GM23338 (cell line): ENCODE data around the gene CACHD1. TPM values are rescaled to one million over a fixed set of nuclear protein-coding genes. Genes with fewer than 3 reads are reported as not detected.

Experiments
- ATAC-seq: fragments of 200-7000 bp; cut with Tn5 transposase; 3 replicates; pipeline ENCODE4 v1.9.1; 2020
- DNase-seq: peaks from one replicate; pipeline ENCODE4 v3.0.0-alpha.2; 2015; ENCODE audit warnings: low spot score
- H2AFZ ChIP-seq: fragments of 200-600 bp; sonication (generic); 2 replicates; pipeline ENCODE4 v1.8.0; 2016; ENCODE audit warnings: antibody characterized with exemption, mild to moderate bottlenecking, moderate library complexity
- H3F3A ChIP-seq: fragments of 200-600 bp; sonication (generic); replicated peaks from 2 replicates; pipeline ENCODE4 v1.8.0; 2017; ENCODE audit warnings: antibody characterized with exemption, mixed run types, low read depth
- H3K27ac ChIP-seq: fragments of 200-600 bp; sonication (generic); 2 replicates; pipeline ENCODE4 v1.6.1; 2016; ENCODE audit warnings: low read depth
- H3K27me3 ChIP-seq: fragments of 200-600 bp; sonication (generic); 2 replicates; pipeline ENCODE4 v1.8.0; 2016; ENCODE audit warnings: mild to moderate bottlenecking, mixed run types, moderate library complexity; ENCODE audit not compliant: insufficient read depth
- H3K36me3 ChIP-seq: fragments of 200-600 bp; sonication (generic); 2 replicates; pipeline ENCODE4 v1.8.0; 2016; ENCODE audit warnings: mild to moderate bottlenecking; ENCODE audit not compliant: insufficient read depth
- H3K4me1 ChIP-seq: fragments of 200-600 bp; sonication (generic); 2 replicates; pipeline ENCODE4 v1.8.0; 2016; ENCODE audit warnings: mild to moderate bottlenecking, moderate library complexity; ENCODE audit not compliant: insufficient read depth
- H3K4me2 ChIP-seq: fragments of 200-600 bp; sonication (generic); 2 replicates; pipeline ENCODE4 v1.7.1; 2017; ENCODE audit warnings: mixed run types
- H3K4me3 ChIP-seq: fragments of 200-600 bp; sonication (generic); 2 replicates; pipeline ENCODE4 v1.6.1; 2016; ENCODE audit warnings: mixed run types
- H3K79me2 ChIP-seq: fragments of 200-600 bp; sonication (generic); replicated peaks from 2 replicates; pipeline ENCODE4 v1.8.0; 2017; ENCODE audit warnings: mild to moderate bottlenecking; ENCODE audit not compliant: insufficient read depth
- H3K9me2 ChIP-seq: fragments of 200-600 bp; sonication (generic); 2 replicates; pipeline ENCODE4 v1.8.0; 2017; ENCODE audit not compliant: insufficient read depth
- H4K20me1 ChIP-seq: fragments of 200-600 bp; sonication (generic); replicated peaks from 2 replicates; pipeline ENCODE4 v1.8.0; 2017; ENCODE audit warnings: mild to moderate bottlenecking; ENCODE audit not compliant: insufficient read depth
- H3K27ac Mint-ChIP-seq: 2 replicates; pipeline ENCODE4 v1.8.0; 2020; ENCODE audit warnings: inconsistent platforms, mild to moderate bottlenecking, moderate library complexity, mixed read lengths
- H3K27me3 Mint-ChIP-seq: 3 replicates; pipeline ENCODE4 v1.8.0; 2022; ENCODE audit warnings: low read depth, mild to moderate bottlenecking, moderate library complexity, mixed read lengths, inconsistent platforms; ENCODE audit not compliant: insufficient read depth, poor library complexity
- H3K36me3 Mint-ChIP-seq: 3 replicates; pipeline ENCODE4 v1.8.0; 2021; ENCODE audit warnings: low read depth, mild to moderate bottlenecking, inconsistent platforms, moderate library complexity, mixed read lengths
- H3K4me1 Mint-ChIP-seq: 3 replicates; pipeline ENCODE4 v1.8.0; 2020; ENCODE audit warnings: mild to moderate bottlenecking, inconsistent platforms, mixed read lengths
- H3K4me3 Mint-ChIP-seq: 3 replicates; pipeline ENCODE4 v1.8.0; 2021; ENCODE audit warnings: moderate library complexity, mild to moderate bottlenecking, inconsistent platforms, mixed read lengths
- H3K9me3 Mint-ChIP-seq: 3 replicates; pipeline ENCODE4 v1.8.0; 2020; ENCODE audit warnings: moderate library complexity, mild to moderate bottlenecking, inconsistent platforms, mixed read lengths
- ETS1 ChIP-seq: IDR thresholded peaks from 2 replicates; pipeline ENCODE4 v1.6.1; 2016; ENCODE audit warnings: antibody characterized with exemption
- EZH2 ChIP-seq: fragments of 200-600 bp; sonication (generic); IDR thresholded peaks from one replicate; pipeline ENCODE4 v1.8.0; 2017; ENCODE audit warnings: antibody characterized with exemption, mild to moderate bottlenecking, low read depth; ENCODE audit not compliant: unreplicated experiment
- EZH2phosphoT487 ChIP-seq: fragments of 200-600 bp; sonication (generic); IDR thresholded peaks from one replicate; pipeline ENCODE4 v1.8.1; 2018; ENCODE audit warnings: antibody characterized with exemption; ENCODE audit not compliant: unreplicated experiment
- JUNB ChIP-seq: IDR thresholded peaks from one replicate; pipeline ENCODE4 v1.6.1; 2016; ENCODE audit warnings: antibody characterized with exemption; ENCODE audit not compliant: unreplicated experiment
- NANOG ChIP-seq: IDR thresholded peaks from 2 replicates; pipeline ENCODE4 v1.6.1; 2016; ENCODE audit warnings: antibody characterized with exemption, borderline replicate concordance
- REST ChIP-seq: IDR thresholded peaks from one replicate; pipeline ENCODE4 v1.6.1; 2018; ENCODE audit warnings: antibody characterized with exemption; ENCODE audit not compliant: unreplicated experiment
- STAT1 ChIP-seq: IDR thresholded peaks from one replicate; pipeline ENCODE4 v1.6.1; 2016; ENCODE audit warnings: antibody characterized with exemption; ENCODE audit not compliant: unreplicated experiment
- ZNF331 ChIP-seq: fragments of 250-450 bp; sonication (Bioruptor Pico); IDR thresholded peaks from 2 replicates; pipeline ENCODE4 v1.5.0; 2020; ENCODE audit warnings: low read depth, mild to moderate bottlenecking, moderate library complexity
- ZNF462 ChIP-seq: fragments of 250-450 bp; sonication (Bioruptor Pico); IDR thresholded peaks from 2 replicates; pipeline ENCODE4 v1.5.0; 2020; ENCODE audit warnings: mild to moderate bottlenecking, moderate library complexity
- polyA plus RNA-seq: library from polyadenylated mRNA; unstranded; fragments of >200 nt; fragmentation: Nextera tagmentation; extraction: Ambion mirVana; gene quantifications from 2 replicates; pipeline ENCODE4 v1.2.1, GENCODE V29; 2016
- total RNA-seq: library from RNA; depleted of rRNA; stranded (reverse); fragments of >200 nt; shearing (Covaris generic); gene quantifications from 2 replicates; pipeline ENCODE4 v1.2.3, GENCODE V29; 2014

The CACHD1 gene
- total and polyA plus RNA-seq, 2 experiments from 2014 or later = 12.6 to 43.7 TPM

- Histone ChIP-seq H3K79me2 (peaks cover 85% of the 10 kb centered on the region), H4K20me1 (peaks cover 29% of the 10 kb centered on the region), H3K4me1 (peaks cover 80% of the 10 kb centered on the region), H3K4me3 (no peak overlapping the region), H3K27ac (no peak overlapping the region), H3K36me3 (no peaks in the 10 kb centered on the region), H3K4me2 (peak overlapping the region; percentile 37; the same call in 1 of the 2 replicates), H3K9me2 (no peaks in the 10 kb centered on the region), H2AFZ (no peak overlapping the region), H3F3A (no peaks in the 10 kb centered on the region), H3K27me3 (no peaks in the 10 kb centered on the region)
- no peak for ATAC-seq
- Mint-ChIP-seq H3K4me3 (no peak overlapping the region), H3K9me3 (no peaks in the 10 kb centered on the region), H3K27me3 (peaks cover 2% of the 10 kb centered on the region), H3K27ac (no peak overlapping the region), H3K36me3 (peaks cover 5% of the 10 kb centered on the region; the same call in 2 of the 3 replicates), H3K4me1 (peaks cover 87% of the 10 kb centered on the region)
- no peak for TF ChIP-seq EZH2
- DNase-seq = no peak
Measured at GRCh38 chr1:64567426-64568170, 97.7 kb downstream of the CACHD1 start.

- peaks cover 85% of the 10 kb centered on the region for H3K79me2 ChIP-seq
- DNase-seq (no peak), ATAC-seq (no peak)
- H3K27me3 ChIP-seq = no peaks in the 10 kb centered on the region
- H3F3A ChIP-seq = no peaks in the 10 kb centered on the region
- H3K4me2 ChIP-seq = no peak overlapping the region
- H4K20me1 ChIP-seq = peaks cover 33% of the 10 kb centered on the region
- no peaks in the 10 kb centered on the region for H3K9me2 ChIP-seq
- H3K27ac ChIP-seq = no peak overlapping the region
- Mint-ChIP-seq H3K27me3 (peaks cover 2% of the 10 kb centered on the region), H3K36me3 (peaks cover 3% of the 10 kb centered on the region; the same call in 2 of the 3 replicates), H3K27ac (no peak overlapping the region), H3K4me3 (no peak overlapping the region), H3K4me1 (peaks cover 88% of the 10 kb centered on the region), H3K9me3 (no peaks in the 10 kb centered on the region)
- H3K36me3 ChIP-seq = no peaks in the 10 kb centered on the region
- no peak overlapping the region for H3K4me3 ChIP-seq
- no peak overlapping the region for H2AFZ ChIP-seq
- peaks cover 85% of the 10 kb centered on the region for H3K4me1 ChIP-seq
- TF ChIP-seq EZH2phosphoT487 (no peak), ETS1 (no peak), STAT1 (no peak), REST (no peak), ZNF462 (CRISPR knock-in tag) (no peak), NANOG (no peak), ZNF331 (CRISPR knock-in tag) (no peak), JUNB (no peak)
Measured at GRCh38 chr1:64568171-64568450, 98.2 kb downstream of the CACHD1 start.
